ENCODE measurements around the gene DNAJC18. TPM values are rescaled to one million over a fixed set of nuclear protein-coding genes. Genes with fewer than 3 reads are reported as not detected.

The DNAJC18 gene
- total RNA-seq, 2 experiments from 2014 or later: 3.7 to 5.4 TPM

DNA sequence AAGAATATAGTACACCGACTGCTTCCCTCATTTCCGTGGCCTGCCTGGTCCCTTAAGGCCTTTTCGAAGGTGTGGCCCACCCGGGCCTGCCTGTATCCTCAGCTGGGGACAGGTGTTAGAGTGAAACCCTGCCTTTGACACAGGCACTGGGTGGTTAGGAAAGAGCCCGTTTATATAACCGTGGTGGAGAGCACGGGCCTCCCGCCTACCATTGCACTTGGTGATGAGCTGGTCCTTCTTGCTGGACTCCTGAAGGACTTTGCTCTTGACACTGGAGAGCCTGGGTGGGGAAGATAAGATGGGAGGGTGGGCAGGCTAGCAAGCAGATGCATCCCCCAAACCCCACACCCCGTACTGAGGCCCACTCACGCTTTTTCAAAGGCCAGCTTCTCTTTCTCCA is 37.8 kb downstream of the DNAJC18 start:
- ChIA-PET POLR2A (interaction anchor here (0.6 to 4.6 kb wide), 2 partner anchors 10 to 110 kb away, joined by 4 to 39 read pairs; partner anchors contain the start of gene MZB1), CTCF (interaction anchor here (1.2 to 4.2 kb wide), 6 partner anchors 11 to 116 kb away, joined by 3 to 17 read pairs (median 8); partner anchors contain the start of genes MZB1, PAIP2 and STING1)
- no peak overlapping the region for H3K4me3 Mint-ChIP-seq
- H3K36me3 Mint-ChIP-seq (ENCODE audit: low read depth): peaks cover 12% of the 10 kb centered on the region
- H3K27ac Mint-ChIP-seq: peak overlapping the region; percentile 43
- H3K27me3 Mint-ChIP-seq (ENCODE audit: low read depth): no peaks in the 10 kb centered on the region
- DNase-seq (no peak), ATAC-seq (no peak)
- H3K9me3 Mint-ChIP-seq (ENCODE audit: insufficient read depth): no peaks in the 10 kb centered on the region
- H3K4me1 Mint-ChIP-seq (ENCODE audit: low read depth): peaks cover 43% of the 10 kb centered on the region

DNA sequence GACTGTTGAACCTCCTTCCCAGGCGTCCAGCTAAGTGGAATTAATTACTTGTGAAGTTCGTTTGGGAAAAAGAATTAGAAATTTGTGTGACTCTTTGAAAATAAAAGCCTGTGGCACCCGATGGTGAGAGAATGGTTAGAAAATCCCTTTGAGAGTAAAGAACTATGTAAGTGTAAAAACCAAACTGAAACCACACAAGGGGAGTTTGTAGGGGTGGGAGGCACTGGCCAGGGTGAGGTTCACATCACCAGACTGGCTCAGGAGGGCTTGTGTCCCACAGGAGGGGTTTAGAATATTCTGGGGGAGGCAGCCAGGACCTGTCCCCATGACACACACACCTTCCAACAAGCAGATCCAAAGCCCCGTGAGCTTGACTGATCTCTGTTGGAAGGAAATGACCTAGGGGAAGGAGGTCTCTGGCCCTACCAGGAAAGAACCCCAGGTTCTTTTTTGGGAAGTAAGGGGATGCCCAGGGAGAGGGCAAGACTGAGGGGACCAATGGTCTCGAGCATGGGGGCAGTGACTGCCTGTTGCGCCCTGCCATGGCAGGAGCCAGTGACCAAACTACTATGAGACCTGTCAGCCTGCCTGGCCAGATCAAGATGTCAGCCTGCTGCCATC is 39.7 kb downstream of the DNAJC18 start:
- Mint-ChIP-seq H3K4me1 (ENCODE audit: low read depth) (peaks cover 57% of the 10 kb centered on the region), H3K4me3 (no peak overlapping the region)
- DNase-seq: no peak

GRCh38 chr5:139397921-139398320 is 41.4 kb downstream of the DNAJC18 start:
- no peak overlapping the region for H3K27ac Mint-ChIP-seq
- ATAC-seq: no peak
- H3K4me1 Mint-ChIP-seq (ENCODE audit: low read depth): peaks cover 46% of the 10 kb centered on the region
- POLR2A ChIA-PET: no interaction called here
- H3K4me3 Mint-ChIP-seq: no peak overlapping the region
- H3K27me3 Mint-ChIP-seq (ENCODE audit: low read depth): no peaks in the 10 kb centered on the region
- H3K9me3 Mint-ChIP-seq (ENCODE audit: insufficient read depth): no peaks in the 10 kb centered on the region
- CTCF ChIA-PET: interaction anchor here (1.0 to 1.1 kb wide), 2 partner anchors 24 to 56 kb away, joined by 3 read pairs; partner anchors contain the start of gene PAIP2
- no peak for DNase-seq
- peaks cover 24% of the 10 kb centered on the region for H3K36me3 Mint-ChIP-seq (ENCODE audit: low read depth)

More for the DNA sequence above, 39.7 kb downstream of the DNAJC18 start:
- Mint-ChIP-seq H3K27me3 (ENCODE audit: low read depth) (no peaks in the 10 kb centered on the region), H3K9me3 (ENCODE audit: insufficient read depth) (no peaks in the 10 kb centered on the region), H3K36me3 (ENCODE audit: low read depth) (peaks cover 20% of the 10 kb centered on the region), H3K27ac (peak overlapping the region; percentile 2)
- ATAC-seq: no peak
- POLR2A ChIA-PET: no interaction called here
- CTCF ChIA-PET: no interaction called here

DNA sequence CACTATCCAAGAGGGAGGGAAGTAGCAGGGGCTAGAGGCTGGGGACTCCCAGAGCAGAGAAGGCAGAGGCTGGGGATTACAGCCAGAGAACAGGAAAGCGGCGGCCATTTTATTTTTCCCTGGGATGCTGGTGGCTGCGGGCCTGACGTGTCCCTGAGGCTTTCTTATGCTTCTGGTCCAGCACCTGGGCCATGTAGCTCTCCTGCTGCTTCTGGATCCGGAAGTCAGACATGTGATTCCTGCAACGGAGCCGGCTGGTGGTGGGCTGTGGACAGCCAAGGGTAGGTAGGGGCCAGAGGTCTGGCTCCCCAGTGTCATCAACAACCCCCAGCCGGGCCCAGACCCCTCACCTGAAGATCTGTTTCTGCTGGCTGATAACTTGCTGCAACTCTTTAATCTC is 42.6 kb downstream of the DNAJC18 start:
- H3K4me3 Mint-ChIP-seq: no peak overlapping the region
- DNase-seq (no peak), ATAC-seq (no peak)
- ChIA-PET POLR2A (interaction anchor here (1.0 to 1.3 kb wide), 3 partner anchors 96 to 165 kb away, joined by 3 read pairs; no protein-coding TSS in a partner anchor), CTCF (interaction anchor here (1.5 kb wide), 1 partner anchor 11 kb away, joined by 3 read pairs; no protein-coding TSS in a partner anchor)
- H3K27me3 Mint-ChIP-seq (ENCODE audit: low read depth): no peaks in the 10 kb centered on the region
- H3K36me3 Mint-ChIP-seq (ENCODE audit: low read depth): peaks cover 27% of the 10 kb centered on the region
- H3K27ac Mint-ChIP-seq: no peak overlapping the region
- H3K9me3 Mint-ChIP-seq (ENCODE audit: insufficient read depth): no peaks in the 10 kb centered on the region
- H3K4me1 Mint-ChIP-seq (ENCODE audit: low read depth): peaks cover 45% of the 10 kb centered on the region

DNA sequence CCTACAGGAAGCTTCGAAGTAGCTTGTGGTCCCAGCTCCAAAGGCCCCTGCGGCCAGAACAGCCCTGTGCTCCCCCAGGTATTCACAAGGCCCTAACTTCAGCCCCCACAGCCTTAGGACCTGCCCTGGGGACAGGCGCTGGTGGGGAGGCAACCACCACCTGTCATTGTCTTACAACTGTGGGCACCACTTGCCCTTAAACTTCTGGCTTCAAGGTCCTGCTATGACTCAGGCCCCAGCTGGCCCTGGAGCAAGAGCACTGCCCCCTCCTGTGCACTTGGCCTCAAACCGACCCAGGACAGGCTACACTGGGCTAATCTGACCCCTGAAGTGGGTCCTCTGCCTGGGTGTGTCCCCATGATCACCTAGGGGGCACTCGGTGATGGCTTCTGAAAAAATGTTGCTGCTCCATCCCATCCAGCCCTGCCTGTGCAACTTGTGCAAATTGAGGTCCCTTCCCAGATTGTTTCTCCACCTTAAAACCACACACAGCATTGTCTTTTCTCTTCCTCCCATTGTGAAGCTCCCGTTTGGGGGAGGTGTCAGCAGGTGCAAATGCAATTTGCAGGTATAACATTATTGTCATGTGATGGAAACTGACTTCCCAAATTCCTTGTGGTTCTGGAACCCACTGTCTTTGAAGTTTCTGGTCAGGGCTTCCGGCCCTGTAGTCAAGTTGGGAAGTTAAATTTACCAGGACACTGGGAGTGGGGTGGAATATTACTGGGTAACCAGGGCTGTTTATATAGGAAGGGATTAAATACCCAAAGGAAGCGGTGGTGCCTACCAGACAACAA is 43.3 kb downstream of the DNAJC18 start:
- Mint-ChIP-seq H3K27me3 (ENCODE audit: low read depth) (no peaks in the 10 kb centered on the region), H3K4me3 (no peak overlapping the region), H3K27ac (no peak overlapping the region), H3K4me1 (ENCODE audit: low read depth) (peaks cover 51% of the 10 kb centered on the region), H3K9me3 (ENCODE audit: insufficient read depth) (no peaks in the 10 kb centered on the region), H3K36me3 (ENCODE audit: low read depth) (peaks cover 27% of the 10 kb centered on the region)
- ATAC-seq: no peak
- CTCF ChIA-PET: interaction anchor here (1.0 to 1.5 kb wide), 3 partner anchors 11 to 54 kb away, joined by 3 read pairs; partner anchors contain the start of gene PAIP2
- POLR2A ChIA-PET: interaction anchor here (1.0 to 11.6 kb wide), 6 partner anchors 8 to 166 kb away, joined by 3 to 139 read pairs (median 4); partner anchors contain the start of genes PAIP2 and SPATA24
- no peak for DNase-seq

- H3K4me3 Mint-ChIP-seq: peak within 1 kb of the TSS; percentile 98
- POLR2A ChIA-PET: interaction anchor here (1.2 to 11.6 kb wide), 3 partner anchors 9 to 101 kb away, joined by 4 to 139 read pairs (median 5); partner anchors contain the start of genes PAIP2 and SPATA24
- H3K27ac Mint-ChIP-seq: peak within 1 kb of the TSS; percentile 97
- CTCF ChIA-PET: interaction anchor here (0.8 to 1.6 kb wide), 7 partner anchors 8 to 117 kb away, joined by 3 to 5 read pairs (median 4); partner anchors contain the start of genes PAIP2 and SPATA24
- ATAC-seq (no peak), DNase-seq (no peak)
- H3K9me3 Mint-ChIP-seq (ENCODE audit: insufficient read depth): no peaks in the 10 kb centered on the region
- H3K36me3 Mint-ChIP-seq (ENCODE audit: low read depth): peaks cover 25% of the 10 kb centered on the region
- H3K27me3 Mint-ChIP-seq (ENCODE audit: low read depth): no peaks in the 10 kb centered on the region
- peaks cover 62% of the 10 kb centered on the region for H3K4me1 Mint-ChIP-seq (ENCODE audit: low read depth)
Observed at GRCh38 chr5:139394654-139395566, 44.4 kb downstream of the DNAJC18 start, which contains the start of gene PROB1. Gene PROB1 (minus strand): TSS chr5:139395104. CDS start chr5:139395081, 23 bp downstream.

DNA sequence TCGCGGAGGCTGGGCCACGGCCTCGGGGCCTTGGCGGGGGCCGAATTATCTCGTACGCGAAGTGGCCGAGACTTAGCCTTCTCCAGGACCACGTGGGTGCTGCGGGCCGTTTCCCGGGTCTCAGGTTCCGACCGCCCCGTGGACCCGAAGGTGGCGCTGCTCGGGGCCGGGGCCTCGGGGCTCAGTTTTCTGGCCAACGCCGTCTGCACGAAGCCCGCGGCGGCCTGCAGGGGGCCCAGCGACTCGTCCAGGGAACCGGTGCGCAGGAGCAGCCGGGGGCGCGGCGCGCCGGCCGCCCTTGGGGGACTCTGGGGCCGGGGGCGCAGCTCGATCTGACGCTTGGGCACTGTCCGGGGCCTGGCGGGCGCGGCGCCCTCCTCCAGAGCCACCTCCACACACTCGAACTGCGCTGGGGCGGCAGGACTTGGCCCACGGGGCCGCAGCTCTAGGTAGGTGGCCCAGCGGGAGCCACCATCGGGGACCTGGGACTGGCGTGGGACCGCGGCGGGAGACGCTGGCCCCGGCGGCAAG is 45.1 kb downstream of the DNAJC18 start:
- Mint-ChIP-seq H3K4me1 (ENCODE audit: low read depth) (peaks cover 62% of the 10 kb centered on the region), H3K27ac (peak overlapping the region; percentile 97), H3K27me3 (ENCODE audit: low read depth) (no peaks in the 10 kb centered on the region), H3K4me3 (peak overlapping the region; percentile 98), H3K36me3 (ENCODE audit: low read depth) (peaks cover 29% of the 10 kb centered on the region), H3K9me3 (ENCODE audit: insufficient read depth) (no peaks in the 10 kb centered on the region)
- peak; percentile 80 for DNase-seq
- CTCF ChIA-PET: interaction anchor here (0.8 to 1.6 kb wide), 5 partner anchors 9 to 118 kb away, joined by 4 to 5 read pairs (median 4); partner anchors contain the start of genes PAIP2 and SPATA24
- peak; percentile 17 for ATAC-seq
- POLR2A ChIA-PET: interaction anchor here (4.9 to 11.6 kb wide), 2 partner anchors 53 to 100 kb away, joined by 37 to 139 read pairs; partner anchors contain the start of genes MATR3 and PAIP2

DNA sequence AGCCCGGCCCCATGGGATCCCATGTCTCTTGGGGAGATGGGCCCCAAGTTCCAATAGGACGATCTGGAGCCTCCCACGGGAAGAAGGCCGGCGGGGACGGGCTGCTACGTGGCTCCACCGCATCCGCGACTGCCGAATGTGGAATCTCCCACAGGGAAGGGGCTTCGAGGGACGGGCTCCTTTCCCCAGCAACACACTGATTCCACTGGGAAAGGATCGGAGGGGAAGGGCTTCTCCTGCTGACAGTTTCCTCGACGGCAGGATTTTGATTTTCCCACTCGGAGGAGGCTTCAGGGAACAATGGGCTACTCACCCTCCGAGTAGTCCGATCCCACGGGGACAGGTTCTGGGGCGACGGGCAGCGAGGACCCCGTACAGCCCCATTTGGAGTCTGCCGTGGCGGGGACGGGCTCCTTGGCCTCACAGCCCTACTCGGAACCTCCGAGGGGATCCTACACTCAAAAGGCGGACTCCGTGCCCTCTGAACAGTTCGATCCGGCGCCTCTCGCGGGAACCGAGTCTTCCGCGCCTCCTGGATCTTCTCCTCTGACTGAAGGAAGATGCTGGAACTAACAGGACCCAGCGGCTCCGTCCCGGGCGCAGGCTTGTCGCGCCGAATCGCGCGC is 45.7 kb downstream of the DNAJC18 start:
- H3K36me3 Mint-ChIP-seq (ENCODE audit: low read depth): peaks cover 31% of the 10 kb centered on the region
- no peaks in the 10 kb centered on the region for H3K27me3 Mint-ChIP-seq (ENCODE audit: low read depth)
- H3K4me3 Mint-ChIP-seq: peak overlapping the region; percentile 98
- H3K27ac Mint-ChIP-seq: peak overlapping the region; percentile 97
- ATAC-seq (no peak), DNase-seq (peak; percentile 40)
- H3K4me1 Mint-ChIP-seq (ENCODE audit: low read depth): peaks cover 64% of the 10 kb centered on the region
- ChIA-PET CTCF (interaction anchor here (1.0 to 4.4 kb wide), 7 partner anchors 10 to 119 kb away, joined by 3 to 32 read pairs (median 4); partner anchors contain the start of genes PAIP2 and SPATA24), POLR2A (interaction anchor here (0.6 to 11.6 kb wide), 6 partner anchors 9 to 118 kb away, joined by 3 to 139 read pairs (median 20); partner anchors contain the start of genes MATR3, PAIP2 and SPATA24)
- H3K9me3 Mint-ChIP-seq (ENCODE audit: insufficient read depth): no peaks in the 10 kb centered on the region

DNA sequence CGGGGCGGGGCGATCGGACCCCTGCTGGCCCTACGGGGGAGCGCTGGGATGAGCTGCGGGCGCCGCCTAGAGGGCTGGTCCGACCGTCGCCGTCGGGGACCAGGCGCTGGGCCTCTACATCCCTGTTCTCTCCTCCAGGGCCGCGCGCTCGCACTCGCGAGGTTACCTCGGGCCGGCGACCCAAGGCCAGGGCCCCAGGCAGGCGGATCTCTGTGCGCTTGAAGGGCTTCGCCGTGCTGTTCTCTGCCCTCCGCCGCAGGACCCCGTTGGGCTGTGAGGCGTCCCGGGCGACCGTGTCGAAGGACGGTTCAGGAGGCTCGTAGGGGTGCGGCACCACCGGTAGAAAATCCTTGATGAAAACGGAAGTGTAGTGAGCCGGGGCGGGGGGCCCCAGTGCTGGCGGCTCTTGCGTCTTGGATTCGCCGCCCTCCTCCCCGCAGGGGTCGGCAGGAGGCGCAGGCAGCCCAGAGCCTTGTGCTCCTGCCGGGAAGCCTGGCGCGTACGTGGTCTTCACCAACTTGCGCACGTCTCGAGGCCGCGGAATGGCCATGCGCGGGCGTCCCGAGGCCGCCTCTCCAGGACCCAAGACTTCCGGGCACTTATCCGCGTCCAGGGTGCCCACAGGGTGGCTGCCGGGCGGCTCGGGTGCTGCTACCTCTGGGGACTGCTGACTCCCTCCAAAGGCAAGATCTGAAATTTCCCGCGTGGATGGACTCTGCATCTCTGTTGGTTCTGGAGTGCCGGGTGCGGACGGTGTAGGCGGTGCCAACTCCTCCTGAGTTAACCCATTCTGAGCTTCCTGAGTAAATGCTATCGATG is 46.4 kb downstream of the DNAJC18 start:
- peak overlapping the region; percentile 98 for H3K4me3 Mint-ChIP-seq
- H3K9me3 Mint-ChIP-seq (ENCODE audit: insufficient read depth): no peaks in the 10 kb centered on the region
- H3K27me3 Mint-ChIP-seq (ENCODE audit: low read depth): no peaks in the 10 kb centered on the region
- H3K4me1 Mint-ChIP-seq (ENCODE audit: low read depth): peaks cover 68% of the 10 kb centered on the region
- CTCF ChIA-PET: interaction anchor here (0.7 to 4.4 kb wide), 6 partner anchors 11 to 119 kb away, joined by 3 to 32 read pairs (median 6); partner anchors contain the start of genes PAIP2 and SPATA24
- POLR2A ChIA-PET: interaction anchor here (0.5 to 11.6 kb wide), 8 partner anchors 9 to 124 kb away, joined by 3 to 139 read pairs (median 4); partner anchors contain the start of genes MATR3, PAIP2, SLC23A1 and SPATA24
- H3K27ac Mint-ChIP-seq: peak overlapping the region; percentile 97
- peak; percentile 93 for DNase-seq
- peaks cover 28% of the 10 kb centered on the region for H3K36me3 Mint-ChIP-seq (ENCODE audit: low read depth)
- ATAC-seq: peak; percentile 73

Measured in activated CD8-positive, alpha-beta T cell treated with anti-CD3 and anti-CD28 coated beads, Interleukin-2, amount 10 ng/mL, durations not matched to agents 7 days and 5 days (primary cell).